WTC11 (cell line): ENCODE data around the gene BUD31. TPM values are rescaled to one million over a fixed set of nuclear protein-coding genes. Genes with fewer than 3 reads are reported as not detected.
"Not testable (repeated sequence)": the region's sequence is repeated elsewhere in the genome, so short reads cannot be mapped to it uniquely, and the experiment has no call there.

Experiments used
- ATAC-seq: fragments of 200-7000 bp; cut with Tn5 transposase; 2 replicates; pipeline ENCODE4 v1.10.0; 2021; ENCODE audit warnings: mild to moderate bottlenecking, moderate library complexity
- CTCF ChIA-PET: fragments of 300-600 bp; sonication (Branson Sonifier 250); formaldehyde crosslinking; loops from one replicate; lab custom pipeline; 2021; ENCODE audit warnings: antibody characterized with exemption; lab: Charles Lee
- POLR2A ChIA-PET: fragments of 350-600 bp; sonication (Branson Sonifier 250); formaldehyde crosslinking; loops from one replicate; lab custom pipeline; 2021; ENCODE audit warnings: antibody characterized with exemption; lab: Charles Lee
- DNase-seq: peaks from one replicate; pipeline ENCODE4 v3.0.0; 2021; ENCODE audit warnings: low spot score
- H3K27ac Mint-ChIP-seq: 2 replicates; pipeline ENCODE4 v1.8.0; 2021; ENCODE audit warnings: mixed read lengths
- H3K27me3 Mint-ChIP-seq: 2 replicates; pipeline ENCODE4 v1.8.0; 2021; ENCODE audit warnings: low read depth, mild to moderate bottlenecking, moderate library complexity, mixed read lengths
- H3K36me3 Mint-ChIP-seq: 2 replicates; pipeline ENCODE4 v1.8.0; 2021; ENCODE audit warnings: mixed read lengths
- H3K4me1 Mint-ChIP-seq: 2 replicates; pipeline ENCODE4 v1.8.0; 2022; ENCODE audit warnings: mixed read lengths
- H3K4me3 Mint-ChIP-seq: 2 replicates; pipeline ENCODE4 v1.8.0; 2021; ENCODE audit warnings: mild to moderate bottlenecking, moderate library complexity, mixed read lengths
- H3K9me3 Mint-ChIP-seq: 2 replicates; pipeline ENCODE4 v1.8.0; 2021; ENCODE audit warnings: mixed read lengths
- ESRRA ChIP-seq: sonication (generic); formaldehyde crosslinking; IDR thresholded peaks from 2 replicates; pipeline ENCODE4 v1.8.1; 2022; ENCODE audit warnings: mild to moderate bottlenecking, missing genetic modification reagents, borderline replicate concordance
- ETV6 ChIP-seq: sonication (generic); formaldehyde crosslinking; IDR thresholded peaks from 2 replicates; pipeline ENCODE4 v1.8.1; 2022; ENCODE audit warnings: mild to moderate bottlenecking, missing genetic modification reagents
- FOXP1 ChIP-seq: sonication (generic); formaldehyde crosslinking; IDR thresholded peaks from 2 replicates; pipeline ENCODE4 v1.8.0; 2022; ENCODE audit warnings: missing genetic modification reagents, mild to moderate bottlenecking, moderate library complexity, borderline replicate concordance
- HMGA2 ChIP-seq: fragments of 250-450 bp; sonication (Bioruptor Pico); IDR thresholded peaks from 2 replicates; pipeline ENCODE4 v1.4.0; 2021; ENCODE audit warnings: mild to moderate bottlenecking, moderate library complexity
- JAZF1 ChIP-seq: fragments of 250-450 bp; sonication (Bioruptor Pico); IDR thresholded peaks from 2 replicates; pipeline ENCODE4 v1.9.0; 2021; ENCODE audit warnings: moderate library complexity, mild to moderate bottlenecking, inconsistent platforms
- NR3C1 ChIP-seq: sonication (generic); formaldehyde crosslinking; conservative IDR thresholded peaks from 2 replicates; pipeline ENCODE4 v1.8.1; 2023; ENCODE audit warnings: low read depth, mild to moderate bottlenecking, missing genetic modification reagents
- OVOL2 ChIP-seq: fragments of 250-450 bp; sonication (Bioruptor Pico); IDR thresholded peaks from 2 replicates; pipeline ENCODE4 v1.9.0; 2021; ENCODE audit warnings: mild to moderate bottlenecking, borderline replicate concordance
- PRDM15 ChIP-seq: sonication (generic); formaldehyde crosslinking; IDR thresholded peaks from 2 replicates; pipeline ENCODE4 v1.8.0; 2022; ENCODE audit warnings: missing genetic modification reagents
- SMAD3 ChIP-seq: sonication (generic); formaldehyde crosslinking; IDR thresholded peaks from 2 replicates; pipeline ENCODE4 v1.8.0; 2022; ENCODE audit warnings: missing genetic modification reagents, mild to moderate bottlenecking, borderline replicate concordance
- SMAD4 ChIP-seq: sonication (generic); formaldehyde crosslinking; IDR thresholded peaks from 2 replicates; pipeline ENCODE4 v1.8.0; 2022; ENCODE audit warnings: mild to moderate bottlenecking, missing genetic modification reagents
- SP1 ChIP-seq: sonication (generic); formaldehyde crosslinking; conservative IDR thresholded peaks from 2 replicates; pipeline ENCODE4 v1.8.1; 2022; ENCODE audit warnings: missing genetic modification reagents
- total RNA-seq: library from RNA; stranded (reverse); gene quantifications from 3 replicates; pipeline ENCODE4 v1.2.3, GENCODE V29; 2021
- TF ChIP-seq, protein P1 (sequence below): sonication (generic); formaldehyde crosslinking; IDR thresholded peaks from 2 replicates; pipeline ENCODE4 v1.8.0; 2022; ENCODE audit warnings: mild to moderate bottlenecking, missing genetic modification reagents
- TF ChIP-seq, protein P2 (sequence below): sonication (generic); formaldehyde crosslinking; IDR thresholded peaks from 2 replicates; pipeline ENCODE4 v1.8.1; 2022; ENCODE audit warnings: low read depth, mild to moderate bottlenecking, moderate library complexity, missing genetic modification reagents, borderline replicate concordance
- TF ChIP-seq, protein P3 (sequence below): sonication (generic); formaldehyde crosslinking; conservative IDR thresholded peaks from 2 replicates; pipeline ENCODE4 v1.8.1; 2022; ENCODE audit warnings: mild to moderate bottlenecking, missing genetic modification reagents

BUD31 gene
- total RNA-seq, 1 experiment from 2014 or later = 98.7 TPM

DNA sequence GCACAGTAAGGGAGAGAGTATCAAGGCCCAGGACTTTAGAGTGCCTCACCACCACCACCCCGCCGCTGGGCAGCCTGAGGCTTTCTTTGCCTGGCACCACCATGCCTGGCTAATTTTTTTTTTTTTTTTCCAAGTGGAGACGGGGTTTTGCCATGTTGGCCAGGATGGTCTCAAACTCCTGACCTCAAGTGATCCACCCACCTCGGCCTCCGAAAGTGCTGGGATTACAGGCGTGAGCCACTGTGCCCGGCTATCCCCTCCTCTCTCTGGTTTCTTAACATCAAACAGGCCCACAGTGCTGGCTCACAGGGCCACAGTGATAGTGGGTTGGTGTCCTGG is 29.1 kb upstream of the BUD31 start:
- Mint-ChIP-seq H3K4me1 (peaks cover 11% of the 10 kb centered on the region), H3K36me3 (peaks cover 14% of the 10 kb centered on the region), H3K27ac (peak overlapping the region; percentile 83; the same call in 1 of the 2 replicates), H3K4me3 (peak overlapping the region; percentile 5; the same call in 1 of the 2 replicates)
- DNase-seq, POLR2A ChIA-PET, ATAC-seq, H3K9me3 Mint-ChIP-seq, H3K27me3 Mint-ChIP-seq: not testable (repeated sequence)
- CTCF ChIA-PET = interaction anchor here (1.5 kb wide), 1 partner anchor 14 kb away, joined by 7 read pairs; no protein-coding TSS in a partner anchor

DNA sequence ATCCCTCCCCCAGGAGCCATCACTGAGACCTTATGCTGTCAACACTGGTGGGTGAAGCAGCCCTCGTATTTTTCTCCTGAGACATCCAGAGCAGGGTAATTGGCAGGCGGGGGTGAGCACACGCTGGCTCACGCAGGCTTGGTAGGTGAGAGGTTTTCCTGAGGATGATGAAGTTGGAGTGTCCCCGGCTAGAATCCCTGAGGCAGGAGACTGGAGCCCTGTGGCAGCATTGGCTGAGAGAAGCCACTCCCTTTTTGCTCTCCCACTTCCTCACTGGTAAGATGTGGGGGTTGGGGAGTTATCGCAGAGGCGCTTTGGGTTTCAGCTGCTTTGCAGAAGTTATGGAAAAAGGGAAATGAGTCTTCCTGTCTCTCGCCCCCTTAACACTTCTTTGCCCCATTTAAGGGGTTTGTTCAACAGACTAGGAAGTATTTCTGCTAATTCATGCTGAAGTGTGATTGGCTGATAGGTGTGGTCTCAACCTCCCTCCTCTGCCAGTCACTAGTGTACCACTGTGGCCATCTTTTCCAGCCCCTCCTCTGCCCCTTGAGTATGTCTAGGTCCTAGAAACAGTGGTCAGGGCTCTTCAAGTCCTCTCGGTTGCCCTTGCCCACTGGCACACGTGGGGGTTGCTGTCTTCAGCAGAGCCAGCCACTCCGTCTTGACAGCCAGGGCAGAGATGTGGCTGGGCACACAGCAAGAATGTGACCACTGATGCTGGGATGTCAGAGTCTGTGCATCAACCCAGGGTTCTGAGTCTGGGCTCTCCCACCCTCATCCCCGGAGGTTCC is 28.5 kb upstream of the BUD31 start:
- Mint-ChIP-seq H3K9me3 (no peaks in the 10 kb centered on the region), H3K4me1 (peaks cover 11% of the 10 kb centered on the region), H3K4me3 (peak overlapping the region; percentile 5; the same call in 1 of the 2 replicates), H3K36me3 (peaks cover 14% of the 10 kb centered on the region), H3K27me3 (no peaks in the 10 kb centered on the region), H3K27ac (peak overlapping the region; percentile 83; the same call in 1 of the 2 replicates)
- ATAC-seq (peak; percentile 33), DNase-seq (no peak)
- POLR2A ChIA-PET = no interaction called here
- CTCF ChIA-PET = interaction anchor here (1.5 kb wide), 1 partner anchor 14 kb away, joined by 7 read pairs; no protein-coding TSS in a partner anchor
- TF ChIP-seq OVOL2 (CRISPR knock-in tag) (no peak), SMAD4 (CRISPR knock-in tag) (no peak), SP1 (CRISPR knock-in tag) (no peak)
- TF ChIP-seq, protein P1, sequence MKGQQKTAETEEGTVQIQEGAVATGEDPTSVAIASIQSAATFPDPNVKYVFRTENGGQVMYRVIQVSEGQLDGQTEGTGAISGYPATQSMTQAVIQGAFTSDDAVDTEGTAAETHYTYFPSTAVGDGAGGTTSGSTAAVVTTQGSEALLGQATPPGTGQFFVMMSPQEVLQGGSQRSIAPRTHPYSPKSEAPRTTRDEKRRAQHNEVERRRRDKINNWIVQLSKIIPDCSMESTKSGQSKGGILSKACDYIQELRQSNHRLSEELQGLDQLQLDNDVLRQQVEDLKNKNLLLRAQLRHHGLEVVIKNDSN (CRISPR knock-in tag) = no peak
- TF ChIP-seq, protein P2, sequence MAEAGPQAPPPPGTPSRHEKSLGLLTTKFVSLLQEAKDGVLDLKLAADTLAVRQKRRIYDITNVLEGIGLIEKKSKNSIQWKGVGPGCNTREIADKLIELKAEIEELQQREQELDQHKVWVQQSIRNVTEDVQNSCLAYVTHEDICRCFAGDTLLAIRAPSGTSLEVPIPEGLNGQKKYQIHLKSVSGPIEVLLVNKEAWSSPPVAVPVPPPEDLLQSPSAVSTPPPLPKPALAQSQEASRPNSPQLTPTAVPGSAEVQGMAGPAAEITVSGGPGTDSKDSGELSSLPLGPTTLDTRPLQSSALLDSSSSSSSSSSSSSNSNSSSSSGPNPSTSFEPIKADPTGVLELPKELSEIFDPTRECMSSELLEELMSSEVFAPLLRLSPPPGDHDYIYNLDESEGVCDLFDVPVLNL (CRISPR knock-in tag) = no peak

DNA sequence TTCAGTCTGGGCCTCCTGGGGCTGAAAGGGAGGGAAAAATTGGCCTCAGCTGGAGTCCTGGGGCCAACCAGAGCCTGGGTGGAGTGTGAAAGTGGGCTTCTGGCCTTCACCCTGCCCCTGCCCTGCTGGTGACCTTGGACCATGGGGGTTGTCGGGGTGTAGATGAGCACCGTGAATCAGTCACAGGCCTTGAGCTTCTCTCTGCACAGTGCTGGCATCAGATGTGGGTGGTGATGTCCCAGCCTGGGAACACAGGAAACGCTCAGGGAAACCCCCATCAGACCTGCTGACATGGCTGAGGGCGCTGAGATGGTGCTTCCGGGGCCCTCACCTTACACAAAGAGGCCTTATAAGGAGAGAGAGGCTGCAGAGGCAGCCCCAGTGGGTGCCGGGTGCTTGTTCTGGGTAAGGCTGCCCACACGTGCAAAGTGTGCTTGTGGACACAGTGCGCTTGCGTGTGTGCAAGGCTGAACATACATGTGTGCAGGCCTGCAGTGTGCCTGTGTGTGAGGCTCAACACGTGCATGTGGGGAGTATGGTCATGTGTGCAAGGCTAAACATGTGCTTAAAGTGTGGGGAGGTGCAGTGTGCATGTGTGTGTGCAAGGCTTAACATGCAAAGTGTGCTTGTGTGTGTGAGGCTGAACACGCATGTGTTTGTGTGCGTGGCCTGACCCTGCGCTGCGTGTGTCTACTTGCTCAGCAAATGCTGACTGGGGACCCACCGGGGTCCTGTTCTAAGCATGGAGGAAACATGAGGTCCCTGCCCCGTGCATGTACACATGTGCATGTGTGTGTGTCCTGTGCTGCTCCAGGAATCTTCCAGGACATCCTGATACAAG is 27.7 kb upstream of the BUD31 start:
- Mint-ChIP-seq H3K27me3 (no peaks in the 10 kb centered on the region), H3K27ac (0 out of 2 replicates have a peak overlapping the region, but pooled peaks have one; percentile 53), H3K4me3 (no peak overlapping the region), H3K36me3 (peaks cover 14% of the 10 kb centered on the region), H3K4me1 (peaks cover 11% of the 10 kb centered on the region), H3K9me3 (no peaks in the 10 kb centered on the region)
- ChIA-PET CTCF (no interaction called here), POLR2A (no interaction called here)
- no peak for DNase-seq
- no peak for ATAC-seq
- TF ChIP-seq HMGA2 (CRISPR knock-in tag) = no peak
- TF ChIP-seq, all 79 proteins: peak for 0

GRCh38 chr7:99381664-99382075 is 27.1 kb upstream of the BUD31 start:
- POLR2A ChIA-PET = no interaction called here
- no peak for ATAC-seq
- Mint-ChIP-seq H3K9me3 (no peaks in the 10 kb centered on the region), H3K4me1 (peaks cover 11% of the 10 kb centered on the region)
- peak; percentile 45; the same call in 1 of the 2 replicates for TF ChIP-seq FOXP1 (CRISPR knock-in tag)
- TF ChIP-seq ETV6 = no peak
- TF ChIP-seq, all 79 proteins: peak for 1
- no peaks in the 10 kb centered on the region for H3K27me3 Mint-ChIP-seq
- CTCF ChIA-PET = interaction anchor here (0.9 kb wide), 1 partner anchor 508 kb away, joined by 4 read pairs; no protein-coding TSS in a partner anchor
- H3K4me3 Mint-ChIP-seq = no peak overlapping the region
- peaks cover 15% of the 10 kb centered on the region for H3K36me3 Mint-ChIP-seq
- no peak for DNase-seq
- H3K27ac Mint-ChIP-seq = no peak overlapping the region

DNA sequence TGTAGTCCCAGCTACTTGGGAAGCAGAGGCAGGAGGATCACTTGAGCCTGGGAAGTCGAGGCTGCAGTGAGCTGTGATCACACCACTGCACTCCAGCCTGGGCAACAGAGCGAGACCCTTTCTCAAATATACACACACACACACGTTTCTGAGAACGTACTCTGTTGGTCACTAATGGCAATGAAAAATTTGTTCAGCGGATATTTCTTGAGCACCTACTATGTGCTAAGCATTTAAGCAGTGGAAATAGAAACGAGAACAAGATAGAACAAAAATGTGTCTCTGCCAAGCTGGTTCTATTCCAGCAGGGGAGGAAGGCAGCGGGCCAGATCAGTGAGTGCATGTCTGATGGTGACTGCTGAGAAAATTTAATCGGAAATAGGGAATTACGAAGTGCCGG is 25.6 kb upstream of the BUD31 start:
- peaks cover 11% of the 10 kb centered on the region for H3K4me1 Mint-ChIP-seq
- ATAC-seq (no peak), DNase-seq (no peak)
- H3K36me3 Mint-ChIP-seq = peaks cover 19% of the 10 kb centered on the region
- peak overlapping the region; percentile 12; the same call in 1 of the 2 replicates for H3K27ac Mint-ChIP-seq
- H3K9me3 Mint-ChIP-seq = no peaks in the 10 kb centered on the region
- H3K4me3 Mint-ChIP-seq = no peak overlapping the region
- no peaks in the 10 kb centered on the region for H3K27me3 Mint-ChIP-seq
- CTCF ChIA-PET = no interaction called here
- POLR2A ChIA-PET = no interaction called here
- TF ChIP-seq JAZF1 (CRISPR knock-in tag) = no peak
- TF ChIP-seq NR3C1 (CRISPR knock-in tag) = no peak
- no peak for TF ChIP-seq ESRRA (CRISPR knock-in tag)
- TF ChIP-seq, protein P3, sequence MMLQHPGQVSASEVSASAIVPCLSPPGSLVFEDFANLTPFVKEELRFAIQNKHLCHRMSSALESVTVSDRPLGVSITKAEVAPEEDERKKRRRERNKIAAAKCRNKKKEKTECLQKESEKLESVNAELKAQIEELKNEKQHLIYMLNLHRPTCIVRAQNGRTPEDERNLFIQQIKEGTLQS (CRISPR knock-in tag) = no peak
- no peak for TF ChIP-seq PRDM15
- no peak for TF ChIP-seq SMAD3 (CRISPR knock-in tag)
- no peak for TF ChIP-seq OVOL2 (CRISPR knock-in tag)
